BLaER1 (cell line): ENCODE results near the gene KIAA1671.
A peak's percentile ranks its signal among the peaks of the same experiment; 100 is the strongest.

Experiments
- H3K27ac ChIP-seq: shearing (Covaris generic); formaldehyde crosslinking; 2 replicates; pipeline ENCODE4 v1.8.1; 2022
- H3K27me3 ChIP-seq: shearing (Covaris generic); formaldehyde crosslinking; 2 replicates; pipeline ENCODE4 v1.8.1; 2022
- H3K36me3 ChIP-seq: shearing (Covaris generic); formaldehyde crosslinking; 2 replicates; pipeline ENCODE4 v1.8.1; 2022
- H3K4me1 ChIP-seq: shearing (Covaris generic); formaldehyde crosslinking; 2 replicates; pipeline ENCODE4 v1.8.1; 2022
- H3K4me2 ChIP-seq: shearing (Covaris generic); formaldehyde crosslinking; 2 replicates; pipeline ENCODE4 v1.8.1; 2022
- H3K4me3 ChIP-seq: shearing (Covaris generic); formaldehyde crosslinking; 2 replicates; pipeline ENCODE4 v1.8.1; 2022
- H3K9ac ChIP-seq: shearing (Covaris generic); formaldehyde crosslinking; 2 replicates; pipeline ENCODE4 v1.8.1; 2022
- H3K9me3 ChIP-seq: shearing (Covaris generic); formaldehyde crosslinking; 2 replicates; pipeline ENCODE4 v1.8.1; 2022
- H4K20me1 ChIP-seq: shearing (Covaris generic); formaldehyde crosslinking; 2 replicates; pipeline ENCODE4 v1.8.1; 2022
- Cebpa-rat ChIP-seq: shearing (Covaris generic); IDR thresholded peaks from 2 replicates; pipeline ENCODE4 v1.8.1; 2022

Gene KIAA1671

DNA sequence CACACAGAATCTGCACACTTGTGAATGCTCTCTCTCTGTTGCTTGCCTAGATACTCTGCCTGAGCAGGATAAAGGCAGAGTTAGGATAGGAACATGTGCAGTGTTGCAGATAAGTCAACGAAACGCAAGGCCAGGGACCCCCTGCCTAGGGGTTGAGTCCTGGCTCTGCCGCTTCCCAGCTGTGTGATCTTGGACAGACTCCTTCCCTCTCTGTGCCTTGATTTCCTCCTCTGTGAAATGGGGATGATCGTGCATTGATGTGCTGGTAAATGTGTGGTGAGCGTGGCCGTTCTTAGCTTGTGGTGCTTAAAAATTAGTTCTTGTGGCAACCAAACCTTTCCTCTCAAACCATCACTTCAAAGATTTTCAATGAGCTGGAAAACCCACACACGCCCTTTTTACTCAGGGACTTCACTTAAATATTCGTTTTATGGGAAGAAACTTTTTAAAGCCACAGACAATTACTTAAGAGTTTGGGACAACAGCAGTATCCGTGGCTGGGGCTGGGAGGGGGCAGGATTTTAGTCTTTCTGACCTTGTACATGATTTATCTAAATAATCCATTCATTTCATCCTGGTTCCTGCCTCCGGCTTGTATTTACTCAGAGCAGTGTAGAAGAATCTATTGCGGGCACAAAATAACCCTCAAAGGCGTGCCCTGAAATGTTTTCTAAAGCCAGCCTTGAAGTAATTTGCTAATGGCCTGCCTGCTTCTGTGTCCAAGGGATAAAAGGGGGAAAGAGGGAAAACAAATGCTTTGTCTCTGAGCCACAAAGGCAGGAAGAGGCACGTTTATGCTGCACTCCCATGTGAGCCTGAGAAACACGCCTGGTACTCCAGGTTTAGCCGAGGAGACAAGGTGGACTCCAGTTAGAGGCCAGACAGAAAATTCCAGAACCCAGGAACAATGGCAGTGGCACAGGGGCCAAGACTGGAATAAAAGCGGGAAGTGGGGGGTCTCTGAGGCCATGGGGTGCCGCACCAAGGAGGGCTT lies 162.2 kb downstream of the KIAA1671 start:
- H3K4me1 ChIP-seq = peaks cover 55% of the 10 kb centered on the region
- no peaks in the 10 kb centered on the region for H4K20me1 ChIP-seq
- H3K9ac ChIP-seq = no peak overlapping the region
- H3K27me3 ChIP-seq = peaks cover 21% of the 10 kb centered on the region
- H3K9me3 ChIP-seq = no peaks in the 10 kb centered on the region
- no peak for TF ChIP-seq Cebpa-rat
- H3K4me3 ChIP-seq = no peak overlapping the region
- peak overlapping the region; percentile 2; the same call in 1 of the 2 replicates for H3K4me2 ChIP-seq
- H3K36me3 ChIP-seq = no peaks in the 10 kb centered on the region
- H3K27ac ChIP-seq = no peak overlapping the region

DNA sequence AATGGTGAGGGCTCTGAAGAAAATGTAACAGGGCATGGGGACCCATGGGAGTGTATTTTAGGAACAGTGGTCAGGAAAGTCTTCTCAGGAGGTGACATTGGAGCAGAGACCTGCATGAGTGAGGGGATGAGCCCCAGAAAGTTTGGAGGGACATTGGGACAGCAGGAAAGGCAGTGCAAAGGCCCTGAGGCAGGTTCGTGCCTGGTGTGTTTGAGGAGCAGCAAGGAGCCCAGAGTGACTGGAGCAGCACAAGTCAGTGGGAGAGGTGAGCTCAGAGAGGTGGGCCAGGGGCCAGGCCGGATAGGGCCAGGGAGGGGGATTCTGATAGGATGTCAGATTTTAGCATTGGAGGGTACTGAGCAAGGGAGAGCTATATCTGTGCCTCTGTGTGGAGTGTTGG lies 167.1 kb downstream of the KIAA1671 start:
- Histone ChIP-seq H3K27ac (no peak overlapping the region), H3K4me3 (no peak overlapping the region), H3K4me2 (peak overlapping the region; percentile 61), H3K4me1 (peaks cover 29% of the 10 kb centered on the region), H4K20me1 (no peaks in the 10 kb centered on the region), H3K9me3 (no peaks in the 10 kb centered on the region), H3K36me3 (no peaks in the 10 kb centered on the region), H3K27me3 (no peaks in the 10 kb centered on the region), H3K9ac (peak overlapping the region; percentile 8; the same call in 1 of the 2 replicates)
- TF ChIP-seq Cebpa-rat = no peak

DNA sequence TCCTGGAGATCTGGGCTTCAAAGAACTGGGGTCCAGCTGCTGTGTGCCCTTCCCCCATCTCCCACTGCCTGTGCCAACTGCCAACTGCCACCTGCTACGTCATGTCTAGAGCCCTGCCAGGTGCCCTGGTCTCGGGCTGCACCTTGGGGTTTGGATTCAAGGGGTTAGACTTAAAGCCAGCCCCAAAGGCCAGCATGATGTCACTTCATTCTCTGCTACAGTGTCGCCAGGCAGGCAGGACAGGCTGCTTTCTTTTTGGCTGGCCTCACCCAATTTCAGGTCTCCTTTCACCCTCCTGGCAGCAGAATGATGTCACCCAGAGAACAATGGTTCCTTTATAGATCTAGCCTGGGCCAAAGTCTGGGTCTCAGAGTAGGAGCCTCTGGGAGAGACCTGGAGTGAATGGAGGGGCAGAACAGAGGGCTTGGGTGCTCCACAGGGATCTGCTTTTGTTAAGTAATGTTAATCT lies 167.6 kb downstream of the KIAA1671 start:
- Histone ChIP-seq H4K20me1 (no peaks in the 10 kb centered on the region), H3K27ac (no peak overlapping the region; the same call in 1 of the 2 replicates), H3K4me2 (peak overlapping the region; percentile 61), H3K9ac (peak overlapping the region; percentile 8; the same call in 1 of the 2 replicates), H3K9me3 (no peaks in the 10 kb centered on the region), H3K4me1 (peaks cover 23% of the 10 kb centered on the region), H3K36me3 (no peaks in the 10 kb centered on the region), H3K4me3 (no peak overlapping the region), H3K27me3 (no peaks in the 10 kb centered on the region)
- no peak for TF ChIP-seq Cebpa-rat

DNA sequence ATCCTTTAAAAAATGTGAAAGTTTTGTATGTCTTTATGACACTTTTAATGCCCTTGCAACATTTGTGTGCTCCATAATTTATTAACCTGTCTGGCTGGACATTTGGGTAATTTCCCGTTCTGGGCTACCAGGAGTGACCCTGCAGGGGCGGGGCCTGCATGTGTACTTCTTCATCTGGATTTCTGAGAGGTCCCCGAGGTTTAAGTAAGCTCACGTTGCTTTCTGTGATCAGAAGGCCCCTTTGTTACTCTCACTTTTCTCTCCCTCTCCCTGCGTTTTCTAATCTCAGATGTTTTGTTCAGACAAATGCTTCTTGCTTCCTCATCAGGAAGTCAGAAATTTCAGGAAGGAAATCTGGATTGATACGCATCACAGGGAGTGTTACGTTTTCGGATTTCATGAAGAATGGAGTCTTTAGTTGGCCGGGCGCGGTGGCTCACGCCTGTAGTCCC lies 168.3 kb downstream of the KIAA1671 start:
- H3K27ac ChIP-seq = no peak overlapping the region
- no peak for TF ChIP-seq Cebpa-rat
- H3K4me3 ChIP-seq = no peak overlapping the region
- peaks cover 23% of the 10 kb centered on the region for H3K4me1 ChIP-seq
- H3K36me3 ChIP-seq = no peaks in the 10 kb centered on the region
- peak overlapping the region; percentile 61 for H3K4me2 ChIP-seq
- no peaks in the 10 kb centered on the region for H3K27me3 ChIP-seq
- no peak overlapping the region; the same call in 1 of the 2 replicates for H3K9ac ChIP-seq
- H4K20me1 ChIP-seq = no peaks in the 10 kb centered on the region
- H3K9me3 ChIP-seq = no peaks in the 10 kb centered on the region

DNA sequence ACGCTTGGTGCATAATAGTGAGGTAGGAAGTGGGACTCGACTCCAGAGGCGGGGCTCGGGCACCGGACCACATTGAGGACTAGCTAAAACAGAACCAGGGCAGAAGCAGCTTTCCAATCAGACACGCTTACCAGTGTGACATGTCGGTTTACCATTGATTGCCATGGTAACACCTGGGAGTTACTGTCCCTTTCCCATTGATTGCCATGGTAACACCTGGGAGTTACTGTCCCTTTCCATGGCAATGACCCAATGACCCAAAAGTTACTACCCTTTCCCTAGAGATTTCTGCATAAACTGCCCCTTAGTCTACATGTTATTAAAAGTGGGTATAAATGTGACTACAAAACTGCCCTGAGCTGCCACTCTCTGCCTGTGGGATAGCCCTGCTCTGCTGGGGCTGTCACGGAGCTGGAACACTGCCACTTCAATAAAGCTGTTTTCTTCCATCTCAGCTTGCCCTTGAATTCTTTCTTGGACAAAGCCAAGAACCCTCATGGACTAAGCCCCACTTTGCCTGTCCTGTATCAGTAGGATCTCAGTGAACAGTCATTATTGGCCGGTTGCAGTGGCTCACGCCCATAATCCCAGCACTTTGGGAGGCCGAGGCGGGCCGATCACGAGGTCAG lies 169.7 kb downstream of the KIAA1671 start:
- H3K4me3 ChIP-seq = no peak overlapping the region
- H3K4me2 ChIP-seq = no peak overlapping the region
- no peaks in the 10 kb centered on the region for H3K36me3 ChIP-seq
- no peaks in the 10 kb centered on the region for H4K20me1 ChIP-seq
- H3K27me3 ChIP-seq = no peaks in the 10 kb centered on the region
- no peak overlapping the region for H3K9ac ChIP-seq
- no peak overlapping the region for H3K27ac ChIP-seq
- TF ChIP-seq Cebpa-rat = no peak
- H3K9me3 ChIP-seq = no peaks in the 10 kb centered on the region
- H3K4me1 ChIP-seq = peaks cover 23% of the 10 kb centered on the region

DNA sequence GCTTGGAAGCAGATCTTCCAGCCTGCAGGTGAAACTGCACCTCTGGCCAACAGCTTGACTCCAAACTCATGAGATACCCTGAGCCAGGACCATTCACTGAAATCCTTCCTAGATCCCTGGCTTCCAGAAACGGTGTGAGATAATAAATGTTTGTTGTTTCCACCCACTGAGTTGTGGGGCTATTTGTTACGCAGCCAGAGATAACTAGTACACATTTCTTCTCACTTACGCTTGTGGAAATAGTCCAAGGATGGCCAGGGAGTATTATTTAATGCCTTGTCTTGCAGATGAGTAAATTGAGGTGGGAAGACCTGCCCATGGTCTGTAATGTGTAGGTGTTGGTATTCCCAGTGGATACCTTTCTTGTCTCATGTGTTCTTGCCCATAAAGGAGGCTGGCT lies 171.2 kb downstream of the KIAA1671 start:
- Histone ChIP-seq H3K9ac (no peak overlapping the region), H3K4me2 (no peak overlapping the region), H3K9me3 (no peaks in the 10 kb centered on the region), H4K20me1 (no peaks in the 10 kb centered on the region), H3K27ac (no peak overlapping the region), H3K4me3 (no peak overlapping the region), H3K27me3 (no peaks in the 10 kb centered on the region), H3K4me1 (peaks cover 23% of the 10 kb centered on the region), H3K36me3 (no peaks in the 10 kb centered on the region)
- no peak for TF ChIP-seq Cebpa-rat

DNA sequence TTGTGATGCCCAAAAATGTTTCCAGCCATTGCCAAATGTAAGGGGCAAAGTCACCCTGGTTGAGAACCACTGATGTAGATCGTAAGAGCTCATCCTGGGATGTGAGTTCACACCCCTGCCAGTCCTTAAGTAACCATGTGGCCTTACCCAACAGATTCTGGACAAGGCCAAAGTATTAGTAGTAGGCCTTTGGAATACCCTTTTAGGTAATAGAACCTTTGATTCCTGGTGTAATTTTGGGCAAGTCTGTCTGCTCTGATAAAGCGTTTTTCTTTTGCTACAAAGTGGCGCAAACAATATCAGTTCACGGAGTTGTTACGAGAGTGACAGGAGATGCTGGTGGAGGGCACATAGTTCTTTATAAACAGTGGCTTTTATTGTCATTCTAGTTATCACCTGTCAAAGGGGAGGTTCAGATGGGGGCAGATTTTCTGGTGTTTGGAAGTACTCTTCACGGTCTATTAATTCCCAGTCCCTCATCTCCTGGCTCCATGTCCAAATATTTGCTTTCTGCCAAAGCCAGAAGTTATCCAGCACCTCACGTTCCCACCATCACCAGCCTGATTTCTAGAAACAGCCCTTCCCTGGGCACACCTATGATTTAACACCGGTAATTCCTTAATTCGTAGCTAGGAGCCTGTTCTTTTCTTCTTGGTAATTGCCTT lies 173.3 kb downstream of the KIAA1671 start:
- no peak overlapping the region for H3K27ac ChIP-seq

DNA sequence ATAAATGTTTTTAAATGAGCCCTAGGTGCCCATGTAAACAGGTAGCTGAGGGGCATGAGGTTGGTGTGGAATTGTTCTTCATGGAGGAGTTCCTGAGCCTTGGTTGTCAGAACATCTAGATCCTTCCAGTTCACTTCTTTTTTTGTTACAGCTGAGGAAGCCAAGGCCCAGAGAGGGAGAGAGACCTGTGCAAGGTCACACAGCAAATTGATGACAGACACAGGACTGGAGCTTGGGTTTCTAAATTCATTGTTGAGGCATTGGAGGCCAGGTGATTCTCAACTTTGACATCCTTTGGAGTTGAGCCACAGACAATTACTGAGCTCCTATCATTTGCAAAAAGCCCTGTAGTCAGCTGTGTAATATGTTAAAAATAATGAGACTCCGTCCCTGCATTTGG lies 174.0 kb downstream of the KIAA1671 start:
- H3K27ac ChIP-seq = no peak overlapping the region
- no peaks in the 10 kb centered on the region for H3K9me3 ChIP-seq
- no peak for TF ChIP-seq Cebpa-rat
- no peak overlapping the region for H3K4me2 ChIP-seq
- H4K20me1 ChIP-seq = no peaks in the 10 kb centered on the region
- no peak overlapping the region for H3K4me3 ChIP-seq
- no peak overlapping the region for H3K9ac ChIP-seq
- H3K4me1 ChIP-seq = no peaks in the 10 kb centered on the region
- no peaks in the 10 kb centered on the region for H3K36me3 ChIP-seq
- H3K27me3 ChIP-seq = no peaks in the 10 kb centered on the region

More for the DNA sequence above, 173.3 kb downstream of the KIAA1671 start:
- Histone ChIP-seq H3K9ac (no peak overlapping the region), H3K36me3 (no peaks in the 10 kb centered on the region), H4K20me1 (no peaks in the 10 kb centered on the region), H3K4me2 (no peak overlapping the region), H3K4me3 (no peak overlapping the region), H3K27me3 (no peaks in the 10 kb centered on the region), H3K9me3 (no peaks in the 10 kb centered on the region), H3K4me1 (peaks cover 7% of the 10 kb centered on the region)
- TF ChIP-seq Cebpa-rat = no peak

DNA sequence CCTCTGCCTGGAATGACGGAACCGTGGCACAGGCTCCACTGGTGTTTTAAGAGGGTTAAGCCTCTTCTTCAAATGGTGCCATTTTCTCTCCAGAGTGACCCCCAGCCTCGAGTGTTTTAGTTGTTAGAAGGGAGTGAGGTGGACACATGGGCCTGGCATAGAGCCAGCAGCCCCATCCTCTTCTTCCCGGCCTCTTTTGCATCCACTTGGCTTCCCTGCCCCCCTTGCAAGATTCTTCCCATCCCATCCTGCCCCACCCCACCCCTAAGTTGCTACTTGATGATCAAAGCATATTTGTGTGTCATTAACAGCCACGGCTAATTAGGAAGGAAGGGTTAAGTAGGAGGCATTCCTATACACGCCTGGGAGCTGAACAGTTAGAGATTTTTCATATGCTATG lies 174.8 kb downstream of the KIAA1671 start:
- Histone ChIP-seq H3K4me3 (no peak overlapping the region), H3K27me3 (no peaks in the 10 kb centered on the region), H3K36me3 (no peaks in the 10 kb centered on the region), H3K4me2 (no peak overlapping the region), H3K27ac (no peak overlapping the region), H3K9ac (no peak overlapping the region), H4K20me1 (no peaks in the 10 kb centered on the region), H3K4me1 (no peaks in the 10 kb centered on the region), H3K9me3 (no peaks in the 10 kb centered on the region)
- TF ChIP-seq Cebpa-rat = no peak

DNA sequence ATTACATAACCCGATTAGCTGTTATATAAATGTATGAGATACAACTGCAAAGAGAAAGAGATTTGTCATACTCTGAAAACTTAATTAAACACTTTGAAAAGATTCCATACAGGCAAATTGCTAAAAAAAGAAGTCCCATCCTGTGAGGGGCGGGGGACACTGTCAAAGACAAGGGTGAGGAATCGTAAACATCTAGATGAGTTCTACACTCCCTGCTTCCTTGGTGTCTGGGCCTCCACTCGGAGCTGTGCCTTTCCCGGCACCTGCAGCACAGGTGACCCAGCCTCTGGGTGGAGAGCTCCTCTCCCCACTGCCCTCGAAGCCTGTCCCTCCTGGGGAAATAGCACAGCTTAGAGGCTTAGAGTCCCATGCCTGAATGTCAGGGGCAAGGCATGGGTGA lies 177.9 kb downstream of the KIAA1671 start:
- no peaks in the 10 kb centered on the region for H3K36me3 ChIP-seq
- H4K20me1 ChIP-seq = no peaks in the 10 kb centered on the region
- H3K27ac ChIP-seq = no peak overlapping the region
- H3K4me3 ChIP-seq = no peak overlapping the region
- H3K9ac ChIP-seq = no peak overlapping the region
- no peaks in the 10 kb centered on the region for H3K27me3 ChIP-seq
- H3K9me3 ChIP-seq = no peaks in the 10 kb centered on the region
- no peaks in the 10 kb centered on the region for H3K4me1 ChIP-seq
- no peak for TF ChIP-seq Cebpa-rat
- no peak overlapping the region for H3K4me2 ChIP-seq
